H9 (cell line): ENCODE results near the gene OAS3. TPM values are rescaled to one million over a fixed set of nuclear protein-coding genes. Genes with fewer than 3 reads are reported as not detected.

Experiments used
- DNase-seq: peaks from one replicate; pipeline ENCODE4 v3.0.0-alpha.2; 2017
- H2AFZ ChIP-seq: one replicate; pipeline ENCODE4 v1.6.1; 2013; ENCODE audit warnings: mild to moderate bottlenecking, low read length, control low read depth, moderate library complexity
- H2AK5ac ChIP-seq: 2 replicates; pipeline ENCODE4 v1.6.1; 2013; ENCODE audit warnings: low read length, control low read depth, mixed read lengths; ENCODE audit not compliant: insufficient read length
- H2BK120ac ChIP-seq: one replicate; pipeline ENCODE4 v1.6.1; 2013; ENCODE audit warnings: low read depth, mild to moderate bottlenecking, low read length, control low read depth, inconsistent platforms; ENCODE audit not compliant: poor library complexity, severe bottlenecking
- H2BK12ac ChIP-seq: 2 replicates; pipeline ENCODE4 v1.6.1; 2013; ENCODE audit warnings: low read length, control low read depth, mixed read lengths, low read depth; ENCODE audit not compliant: insufficient read length
- H2BK15ac ChIP-seq: 2 replicates; pipeline ENCODE4 v1.6.1; 2013; ENCODE audit warnings: low read depth, low read length, control low read depth
- H2BK20ac ChIP-seq: one replicate; pipeline ENCODE4 v1.6.1; 2013; ENCODE audit warnings: low read depth, mild to moderate bottlenecking, low read length, control low read depth, inconsistent platforms; ENCODE audit not compliant: poor library complexity, severe bottlenecking
- H2BK5ac ChIP-seq: 2 replicates; pipeline ENCODE4 v1.6.1; 2013; ENCODE audit warnings: low read length, control low read depth, mixed read lengths; ENCODE audit not compliant: insufficient read length
- H3K14ac ChIP-seq: 2 replicates; pipeline ENCODE4 v1.6.1; 2013; ENCODE audit warnings: low read length, control low read depth; ENCODE audit not compliant: insufficient read depth
- H3K18ac ChIP-seq: 2 replicates; pipeline ENCODE4 v1.6.1; 2013; ENCODE audit warnings: low read depth, mild to moderate bottlenecking, mixed read lengths, low read length, control low read depth; ENCODE audit not compliant: insufficient read length
- H3K23ac ChIP-seq: 2 replicates; pipeline ENCODE4 v1.6.1; 2013; ENCODE audit warnings: low read length, control low read depth, mixed read lengths, low read depth; ENCODE audit not compliant: insufficient read length
- H3K23me2 ChIP-seq: 2 replicates; pipeline ENCODE4 v1.6.1; 2013; ENCODE audit warnings: low read depth, mild to moderate bottlenecking, mixed read lengths, low read length, control low read depth; ENCODE audit not compliant: insufficient read length, poor library complexity, severe bottlenecking
- H3K27ac ChIP-seq: 2 replicates; pipeline ENCODE4 v1.5.1; 2013; ENCODE audit warnings: low read length, control low read depth, mixed read lengths, low read depth; ENCODE audit not compliant: insufficient read length
- H3K27me3 ChIP-seq: 2 replicates; pipeline ENCODE4 v1.6.1; 2013; ENCODE audit warnings: low read length, control low read depth, inconsistent platforms; ENCODE audit not compliant: insufficient read depth
- H3K4ac ChIP-seq: 2 replicates; pipeline ENCODE4 v1.6.1; 2013; ENCODE audit warnings: low read depth, mild to moderate bottlenecking, control low read depth, inconsistent platforms, low read length, moderate library complexity
- H3K4me1 ChIP-seq: 2 replicates; pipeline ENCODE4 v1.6.1; 2013; ENCODE audit warnings: low read length, control low read depth, inconsistent platforms; ENCODE audit not compliant: insufficient read depth
- H3K4me2 ChIP-seq: 2 replicates; pipeline ENCODE4 v1.6.1; 2013; ENCODE audit warnings: low read length, control low read depth, mixed read lengths; ENCODE audit not compliant: insufficient read length, insufficient read depth
- H3K56ac ChIP-seq: 2 replicates; pipeline ENCODE4 v1.6.1; 2013; ENCODE audit warnings: low read depth, mild to moderate bottlenecking, mixed read lengths, low read length, control low read depth; ENCODE audit not compliant: insufficient read length
- H3K79me1 ChIP-seq: 2 replicates; pipeline ENCODE4 v1.6.1; 2013; ENCODE audit warnings: low read depth, mild to moderate bottlenecking, moderate library complexity, low read length, control low read depth, inconsistent platforms; ENCODE audit not compliant: insufficient read depth, poor library complexity, severe bottlenecking
- H3K79me2 ChIP-seq: 2 replicates; pipeline ENCODE4 v1.6.1; 2013; ENCODE audit warnings: low read length, control low read depth, inconsistent platforms; ENCODE audit not compliant: insufficient read depth
- H3K9ac ChIP-seq: 2 replicates; pipeline ENCODE4 v1.6.1; 2013; ENCODE audit warnings: low read length, control low read depth, mixed read lengths; ENCODE audit not compliant: insufficient read length; ENCODE audit errors: extremely low read depth
- H3K9me3 ChIP-seq: one replicate; pipeline ENCODE4 v1.6.1; 2013; ENCODE audit warnings: low read depth, low read length, inconsistent platforms; ENCODE audit not compliant: control insufficient read depth
- H3T11ph ChIP-seq: one replicate; pipeline ENCODE4 v1.6.1; 2013; ENCODE audit warnings: mild to moderate bottlenecking, low read length, control low read depth, inconsistent platforms
- H4K20me1 ChIP-seq: one replicate; pipeline ENCODE4 v1.6.1; 2013; ENCODE audit not compliant: control insufficient read depth, insufficient read length, insufficient read depth
- H4K5ac ChIP-seq: 2 replicates; pipeline ENCODE4 v1.6.1; 2013; ENCODE audit warnings: low read depth, mild to moderate bottlenecking, mixed read lengths, low read length, control low read depth; ENCODE audit not compliant: insufficient read length
- H4K8ac ChIP-seq: replicated peaks from 2 replicates; pipeline ENCODE4 v1.6.1; 2013; ENCODE audit warnings: low read length, control low read depth, mixed read lengths, low read depth; ENCODE audit not compliant: insufficient read length
- H4K91ac ChIP-seq: 2 replicates; pipeline ENCODE4 v1.6.1; 2013; ENCODE audit warnings: low read depth, mild to moderate bottlenecking, moderate library complexity, mixed read lengths, low read length, control low read depth; ENCODE audit not compliant: insufficient read length
- H3K27ac Mint-ChIP-seq, 3 experiments: 2 replicates in 2 of 3; 3 replicates in 1 of 3; pipeline ENCODE4 v1.8.0; 2020 to 2021; ENCODE audit warnings: mixed read lengths in 3 of 3, mild to moderate bottlenecking in 1 of 3, moderate library complexity in 1 of 3
- H3K27me3 Mint-ChIP-seq: 2 replicates; pipeline ENCODE4 v1.8.0; 2021; ENCODE audit warnings: low read depth, mild to moderate bottlenecking, moderate library complexity, mixed read lengths
- H3K36me3 Mint-ChIP-seq, 3 experiments: 2 replicates in 2 of 3; 3 replicates in 1 of 3; pipeline ENCODE4 v1.8.0; 2020 to 2021; ENCODE audit warnings: low read depth in 3 of 3, mixed read lengths in 3 of 3; ENCODE audit not compliant: insufficient read depth in 1 of 3
- H3K4me1 Mint-ChIP-seq, 2 experiments: 2 replicates each; pipeline ENCODE4 v1.8.0; 2020; ENCODE audit warnings: mixed read lengths in 2 of 2
- H3K4me3 Mint-ChIP-seq, 2 experiments: 2 replicates in 1 of 2; 3 replicates in 1 of 2; pipeline ENCODE4 v1.8.0; 2020 to 2021; ENCODE audit warnings: mild to moderate bottlenecking in 2 of 2, mixed read lengths in 2 of 2, moderate library complexity in 1 of 2
- H3K9me3 Mint-ChIP-seq, 2 experiments: 2 replicates in 1 of 2; 3 replicates in 1 of 2; pipeline ENCODE4 v1.8.0; 2020; ENCODE audit warnings: mild to moderate bottlenecking in 2 of 2, mixed read lengths in 2 of 2, moderate library complexity in 1 of 2
- WGBS: extraction: QIAGEN DNeasy Blood & Tissue Kit; methylation state at CpG from one replicate; pipeline ENCODE4 v1.1.7; 2013; ENCODE audit warnings: missing lambda C conversion rate, low lambda C conversion rate, mixed read lengths; ENCODE audit not compliant: insufficient read length; ENCODE audit errors: extremely low coverage; 5-methylcytosine and 5-hydroxymethylcytosine counted together
- total RNA-seq: library from RNA; stranded (reverse); gene quantifications from 2 replicates; pipeline ENCODE4 v1.2.1, GENCODE V29; 2021
- TF ChIP-seq, protein P1 (sequence below): fragments of 200-600 bp; sonication (generic); conservative IDR thresholded peaks from 3 replicates; pipeline ENCODE4 v1.8.0; 2021; ENCODE audit warnings: antibody characterized with exemption, mild to moderate bottlenecking

Gene OAS3
- total RNA-seq, 1 experiment from 2014 or later = 0.81 TPM

DNA sequence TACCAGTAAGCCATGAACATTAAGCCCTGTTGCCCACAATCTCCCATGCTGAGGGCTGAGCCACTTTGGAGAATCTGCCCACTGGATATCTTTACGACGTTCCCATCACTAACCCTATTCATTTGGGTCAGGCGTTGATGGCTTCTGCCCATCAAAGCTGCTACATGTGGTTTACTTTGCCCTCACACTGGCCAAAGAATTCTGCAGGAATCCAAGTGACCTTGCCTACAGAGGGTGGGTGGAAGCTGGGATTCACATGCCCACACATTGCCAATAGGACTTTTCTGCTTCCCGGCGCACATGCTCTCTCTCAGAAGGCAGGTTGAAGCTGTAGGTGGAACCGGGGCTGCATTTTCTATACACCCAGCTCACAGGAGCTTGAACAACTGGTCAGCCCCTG lies 68.4 kb downstream of the OAS3 start:
- H2BK12ac ChIP-seq = no peak overlapping the region
- Mint-ChIP-seq H3K27ac (no peak overlapping the region), H3K4me3 (no peak overlapping the region), H3K36me3 (peaks cover 1% of the 10 kb centered on the region in 3 experiments; a peak in 3 of 7 replicates), H3K27me3 (peaks cover 39% of the 10 kb centered on the region), H3K4me1 (0 out of 4 replicates have a peak, but pooled peaks cover 0 to 2% of the 10 kb centered on the region in 2 experiments), H3K9me3 (peaks cover 2 to 6% of the 10 kb centered on the region in 2 experiments; a peak in 4 of 5 replicates)
- no peak overlapping the region for H4K5ac ChIP-seq
- no peak overlapping the region for H3K9ac ChIP-seq
- no CpG with 5 or more reads among the region's 6 CpGs for WGBS
- no peak overlapping the region for H3K14ac ChIP-seq
- H2BK5ac ChIP-seq = no peak overlapping the region
- no peak overlapping the region for H2BK120ac ChIP-seq
- H3K27ac ChIP-seq = no peak overlapping the region
- H2BK20ac ChIP-seq = no peak overlapping the region
- no peak overlapping the region for H3K4ac ChIP-seq
- no peak overlapping the region for H2BK15ac ChIP-seq
- H3K27me3 ChIP-seq = no peaks in the 10 kb centered on the region
- H4K8ac ChIP-seq = no peak overlapping the region
- no peaks in the 10 kb centered on the region for H3K23me2 ChIP-seq
- TF ChIP-seq, protein P1, sequence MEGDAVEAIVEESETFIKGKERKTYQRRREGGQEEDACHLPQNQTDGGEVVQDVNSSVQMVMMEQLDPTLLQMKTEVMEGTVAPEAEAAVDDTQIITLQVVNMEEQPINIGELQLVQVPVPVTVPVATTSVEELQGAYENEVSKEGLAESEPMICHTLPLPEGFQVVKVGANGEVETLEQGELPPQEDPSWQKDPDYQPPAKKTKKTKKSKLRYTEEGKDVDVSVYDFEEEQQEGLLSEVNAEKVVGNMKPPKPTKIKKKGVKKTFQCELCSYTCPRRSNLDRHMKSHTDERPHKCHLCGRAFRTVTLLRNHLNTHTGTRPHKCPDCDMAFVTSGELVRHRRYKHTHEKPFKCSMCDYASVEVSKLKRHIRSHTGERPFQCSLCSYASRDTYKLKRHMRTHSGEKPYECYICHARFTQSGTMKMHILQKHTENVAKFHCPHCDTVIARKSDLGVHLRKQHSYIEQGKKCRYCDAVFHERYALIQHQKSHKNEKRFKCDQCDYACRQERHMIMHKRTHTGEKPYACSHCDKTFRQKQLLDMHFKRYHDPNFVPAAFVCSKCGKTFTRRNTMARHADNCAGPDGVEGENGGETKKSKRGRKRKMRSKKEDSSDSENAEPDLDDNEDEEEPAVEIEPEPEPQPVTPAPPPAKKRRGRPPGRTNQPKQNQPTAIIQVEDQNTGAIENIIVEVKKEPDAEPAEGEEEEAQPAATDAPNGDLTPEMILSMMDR = no peak
- H2AFZ ChIP-seq = no peak overlapping the region
- H2AK5ac ChIP-seq = no peak overlapping the region
- H4K91ac ChIP-seq = no peak overlapping the region
- H3K79me2 ChIP-seq = no peaks in the 10 kb centered on the region
- H3K79me1 ChIP-seq = no peaks in the 10 kb centered on the region
- no peak for DNase-seq
- H3K9me3 ChIP-seq = peaks cover 7% of the 10 kb centered on the region
- H3K4me1 ChIP-seq = no peaks in the 10 kb centered on the region
- H3K18ac ChIP-seq = no peak overlapping the region
- no peak overlapping the region for H3T11ph ChIP-seq
- H3K56ac ChIP-seq = no peak overlapping the region
- no peaks in the 10 kb centered on the region for H4K20me1 ChIP-seq
- H3K23ac ChIP-seq = no peak overlapping the region
- no peak overlapping the region for H3K4me2 ChIP-seq
